ENCODE measurements around the gene SF3A2. TPM values are rescaled to one million over a fixed set of nuclear protein-coding genes. Genes with fewer than 3 reads are reported as not detected.
"Not testable (repeated sequence)": the region's sequence is repeated elsewhere in the genome, so short reads cannot be mapped to it uniquely, and the experiment has no call there.

The SF3A2 gene
- total RNA-seq, 6 experiments from 2014 or later: 48.7 to 60.6 (median 54.8) TPM

DNA sequence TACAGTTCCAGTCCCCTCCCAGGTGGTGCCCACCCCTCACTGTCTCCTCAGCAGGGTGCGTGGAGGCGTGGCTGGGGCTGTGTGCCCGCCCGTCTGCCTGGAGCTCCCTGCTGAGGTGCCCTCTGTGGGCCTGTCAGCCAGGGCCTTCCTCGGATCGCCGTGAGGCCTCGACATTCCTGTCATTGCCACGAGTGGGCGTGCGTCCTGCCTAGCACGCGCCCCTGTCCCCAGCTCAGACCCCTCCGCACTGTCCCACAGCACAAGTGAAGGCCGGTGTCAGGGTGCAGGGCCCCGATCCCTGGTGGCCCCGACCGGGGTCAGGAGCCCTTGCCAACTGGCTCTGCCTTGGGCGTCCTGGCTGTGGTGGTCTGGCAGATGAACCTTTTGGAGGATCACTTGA is 40.7 kb upstream of the SF3A2 start:
- peaks cover 20% of the 10 kb centered on the region for H3K36me3 Mint-ChIP-seq (ENCODE audit: low read depth)
- H3K9me3 Mint-ChIP-seq: no peaks in the 10 kb centered on the region
- H3K27ac Mint-ChIP-seq: no peak overlapping the region
- no peak overlapping the region for H3K4me3 Mint-ChIP-seq
- peaks cover 9% of the 10 kb centered on the region; the same call in 1 of the 2 replicates for H3K27me3 Mint-ChIP-seq (ENCODE audit: insufficient read depth)
- TF ChIP-seq, protein P1, sequence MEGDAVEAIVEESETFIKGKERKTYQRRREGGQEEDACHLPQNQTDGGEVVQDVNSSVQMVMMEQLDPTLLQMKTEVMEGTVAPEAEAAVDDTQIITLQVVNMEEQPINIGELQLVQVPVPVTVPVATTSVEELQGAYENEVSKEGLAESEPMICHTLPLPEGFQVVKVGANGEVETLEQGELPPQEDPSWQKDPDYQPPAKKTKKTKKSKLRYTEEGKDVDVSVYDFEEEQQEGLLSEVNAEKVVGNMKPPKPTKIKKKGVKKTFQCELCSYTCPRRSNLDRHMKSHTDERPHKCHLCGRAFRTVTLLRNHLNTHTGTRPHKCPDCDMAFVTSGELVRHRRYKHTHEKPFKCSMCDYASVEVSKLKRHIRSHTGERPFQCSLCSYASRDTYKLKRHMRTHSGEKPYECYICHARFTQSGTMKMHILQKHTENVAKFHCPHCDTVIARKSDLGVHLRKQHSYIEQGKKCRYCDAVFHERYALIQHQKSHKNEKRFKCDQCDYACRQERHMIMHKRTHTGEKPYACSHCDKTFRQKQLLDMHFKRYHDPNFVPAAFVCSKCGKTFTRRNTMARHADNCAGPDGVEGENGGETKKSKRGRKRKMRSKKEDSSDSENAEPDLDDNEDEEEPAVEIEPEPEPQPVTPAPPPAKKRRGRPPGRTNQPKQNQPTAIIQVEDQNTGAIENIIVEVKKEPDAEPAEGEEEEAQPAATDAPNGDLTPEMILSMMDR (IDR thresholded peaks at IDR 0.05): no peak
- H3K4me1 Mint-ChIP-seq (ENCODE audit: low read depth): no peaks in the 10 kb centered on the region
- no peak for DNase-seq

DNA sequence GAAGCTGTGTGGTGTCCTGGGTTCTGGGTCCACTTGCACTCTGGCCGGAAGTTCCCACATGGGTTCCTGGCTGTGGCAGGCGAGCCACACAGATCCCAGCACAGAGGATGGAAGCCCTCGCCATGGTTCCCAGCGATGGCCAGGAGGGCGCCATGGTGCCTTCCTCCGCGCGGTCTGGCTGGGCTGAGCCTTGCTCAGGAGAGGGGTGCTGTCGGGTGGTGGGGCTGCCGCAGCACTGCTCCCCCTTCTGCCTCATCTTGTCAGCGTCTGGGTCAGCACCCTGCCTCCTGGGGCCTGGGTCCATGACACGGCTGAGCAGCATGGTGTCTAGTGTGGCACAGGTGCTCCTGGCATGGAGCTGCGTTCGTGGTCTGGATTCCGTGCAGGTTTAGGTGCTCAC is 39.4 kb upstream of the SF3A2 start:
- Mint-ChIP-seq H3K36me3 (ENCODE audit: low read depth) (peaks cover 26% of the 10 kb centered on the region), H3K4me1 (ENCODE audit: low read depth) (no peaks in the 10 kb centered on the region), H3K9me3 (no peaks in the 10 kb centered on the region), H3K4me3 (no peak overlapping the region), H3K27ac (no peak overlapping the region), H3K27me3 (ENCODE audit: insufficient read depth) (peaks cover 10% of the 10 kb centered on the region)
- no peak for DNase-seq
- TF ChIP-seq, protein P1 (IDR thresholded peaks at IDR 0.05): no peak

GRCh38 chr19:2198317-2198716 is 38.3 kb upstream of the SF3A2 start:
- no peaks in the 10 kb centered on the region for H3K4me1 Mint-ChIP-seq (ENCODE audit: low read depth)

GRCh38 chr19:2199215-2199614 is 37.4 kb upstream of the SF3A2 start:
- H3K4me1 Mint-ChIP-seq (ENCODE audit: low read depth): peaks cover 1% of the 10 kb centered on the region; the same call in 1 of the 2 replicates
- no peak overlapping the region for H3K4me3 Mint-ChIP-seq
- no peak overlapping the region for H3K27ac Mint-ChIP-seq
- no peak for DNase-seq
- TF ChIP-seq, protein P1 (IDR thresholded peaks at IDR 0.05): peak; percentile 54
- H3K27me3 Mint-ChIP-seq (ENCODE audit: insufficient read depth): peaks cover 12% of the 10 kb centered on the region
- H3K36me3 Mint-ChIP-seq (ENCODE audit: low read depth): peaks cover 17% of the 10 kb centered on the region
- H3K9me3 Mint-ChIP-seq: no peaks in the 10 kb centered on the region

More at GRCh38 chr19:2198317-2198716, 38.3 kb upstream of the SF3A2 start:
- Mint-ChIP-seq H3K36me3 (ENCODE audit: low read depth) (peaks cover 21% of the 10 kb centered on the region), H3K9me3 (no peaks in the 10 kb centered on the region), H3K27me3 (ENCODE audit: insufficient read depth) (peaks cover 14% of the 10 kb centered on the region), H3K27ac (peak overlapping the region; percentile 33; the same call in 1 of the 2 replicates), H3K4me3 (no peak overlapping the region)
- DNase-seq: no peak
- TF ChIP-seq, protein P1 (IDR thresholded peaks at IDR 0.05): no peak

DNA sequence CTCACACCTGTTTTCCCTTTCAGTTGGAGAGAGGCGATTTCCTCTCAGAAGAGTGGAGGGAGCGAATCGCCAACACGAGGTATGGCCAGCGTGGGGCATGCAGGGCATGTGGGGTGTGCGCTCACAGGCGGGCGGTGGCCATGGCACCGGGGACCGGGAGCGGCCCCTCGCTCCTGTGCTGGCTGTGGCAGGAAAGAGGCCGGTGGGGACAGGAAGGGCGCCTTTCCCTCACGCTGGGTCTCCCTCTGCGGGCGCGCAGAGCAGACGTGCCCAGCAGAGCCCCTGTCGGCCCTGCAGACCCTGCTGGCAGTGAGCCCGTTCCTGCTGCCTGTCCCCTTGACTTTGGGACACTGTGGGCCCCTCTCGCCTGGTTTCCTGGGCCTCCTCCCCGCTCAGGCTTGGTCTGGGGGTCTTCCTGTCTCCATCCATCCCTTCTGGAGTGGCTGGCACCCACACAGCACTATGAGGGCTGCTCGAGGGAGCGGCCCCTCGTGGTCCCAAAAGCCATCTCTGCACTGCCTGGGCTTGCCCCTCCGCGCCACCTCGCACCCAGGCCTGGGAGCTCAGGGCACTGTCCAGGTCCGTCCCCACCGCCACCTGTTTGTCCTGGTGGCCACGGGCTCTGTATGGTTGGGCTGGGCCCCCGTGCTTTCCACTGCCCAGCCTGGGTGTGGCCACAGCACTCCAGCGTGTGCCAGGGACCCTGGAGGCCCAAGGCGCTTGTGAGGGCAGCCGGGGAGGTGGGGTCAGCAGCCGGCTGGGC is 36.6 kb upstream of the SF3A2 start:
- peaks cover 7% of the 10 kb centered on the region for H3K4me1 Mint-ChIP-seq (ENCODE audit: low read depth)
- H3K4me3 Mint-ChIP-seq: no peak overlapping the region
- TF ChIP-seq, protein P1 (IDR thresholded peaks at IDR 0.05): no peak
- H3K27me3 Mint-ChIP-seq (ENCODE audit: insufficient read depth): peaks cover 12% of the 10 kb centered on the region
- H3K36me3 Mint-ChIP-seq (ENCODE audit: low read depth): peaks cover 17% of the 10 kb centered on the region
- no peaks in the 10 kb centered on the region for H3K9me3 Mint-ChIP-seq
- DNase-seq: no peak
- no peak overlapping the region for H3K27ac Mint-ChIP-seq

DNA sequence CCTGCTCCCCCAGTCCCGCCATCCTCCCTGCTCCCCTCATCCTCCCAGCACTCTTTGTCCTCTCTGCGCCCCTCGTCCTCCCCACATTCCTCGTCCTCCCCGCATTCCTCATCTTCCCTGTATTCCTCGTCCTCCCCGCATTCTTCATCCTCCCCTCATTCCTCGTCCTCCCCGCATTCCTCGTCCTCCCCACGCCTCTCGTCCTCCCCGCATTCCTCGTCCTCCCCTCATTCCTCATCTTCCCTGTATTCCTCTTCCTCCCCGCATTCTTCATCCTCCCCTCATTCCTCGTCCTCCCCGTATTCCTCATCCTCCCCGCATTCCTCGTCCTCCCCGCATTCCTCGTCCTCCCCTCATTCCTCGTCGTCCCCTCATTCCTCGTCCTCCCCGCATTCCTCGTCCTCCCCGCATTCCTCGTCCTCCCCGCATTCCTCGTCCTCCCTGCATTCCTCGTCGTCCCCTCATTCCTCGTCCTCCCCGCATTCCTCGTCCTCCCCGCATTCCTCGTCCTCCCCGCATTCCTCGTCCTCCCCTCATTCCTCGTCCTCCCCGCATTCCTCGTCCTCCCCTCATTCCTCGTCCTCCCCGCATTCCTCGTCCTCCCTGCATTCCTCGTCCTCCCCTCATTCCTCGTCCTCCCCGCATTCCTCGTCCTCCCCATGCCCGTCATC is 35.9 kb upstream of the SF3A2 start:
- not testable (repeated sequence) for H3K4me3 Mint-ChIP-seq, H3K27ac Mint-ChIP-seq, DNase-seq, H3K9me3 Mint-ChIP-seq
- peaks cover 12% of the 10 kb centered on the region for H3K27me3 Mint-ChIP-seq (ENCODE audit: insufficient read depth)
- peaks cover 22% of the 10 kb centered on the region for H3K36me3 Mint-ChIP-seq (ENCODE audit: low read depth)
- peaks cover 14% of the 10 kb centered on the region for H3K4me1 Mint-ChIP-seq (ENCODE audit: low read depth)
